Bronchial epithelial cell (primary cell): ENCODE data around the gene PTPRC. TPM values are rescaled to one million over a fixed set of nuclear protein-coding genes. Genes with fewer than 3 reads are reported as not detected.
A peak's percentile ranks its signal among the peaks of the same experiment; 100 is the strongest.

Source experiments
- DNase-seq: peaks from one replicate; pipeline ENCODE4 v3.0.0-alpha.2; 2010; ENCODE audit warnings: low read depth
- FAIRE-seq: peaks from 2 replicates; lab custom pipeline; 2011; peaks lifted over from hg19 to GRCh38; lab: Jason Lieb, UNC
- H3K27me3 ChIP-seq: 2 replicates; pipeline ENCODE4 v1.5.1; 2011; ENCODE audit warnings: low read length; ENCODE audit not compliant: control insufficient read depth, insufficient read depth
- H3K36me3 ChIP-seq: 2 replicates; pipeline ENCODE4 v1.5.1; 2011; ENCODE audit warnings: low read length; ENCODE audit not compliant: control insufficient read depth, insufficient read depth
- H3K4me3 ChIP-seq: 2 replicates; pipeline ENCODE4 v1.5.1; 2011; ENCODE audit warnings: mild to moderate bottlenecking, low read depth, low read length, control low read depth
- total RNA-seq: library from RNA; depleted of rRNA; stranded (reverse); fragments of >200 nt; gene quantifications from 2 replicates; pipeline ENCODE4 v1.2.1, GENCODE V29; 2014
- TF ChIP-seq, protein P1 (sequence below): IDR thresholded peaks from 2 replicates; pipeline ENCODE4 v1.5.1; 2011; ENCODE audit warnings: mild to moderate bottlenecking, moderate library complexity, low read length, control low read depth, inconsistent platforms; ENCODE audit not compliant: insufficient read depth, severe bottlenecking

The PTPRC gene
- total RNA-seq, 1 donor from 2014 or later, result not detected

DNA sequence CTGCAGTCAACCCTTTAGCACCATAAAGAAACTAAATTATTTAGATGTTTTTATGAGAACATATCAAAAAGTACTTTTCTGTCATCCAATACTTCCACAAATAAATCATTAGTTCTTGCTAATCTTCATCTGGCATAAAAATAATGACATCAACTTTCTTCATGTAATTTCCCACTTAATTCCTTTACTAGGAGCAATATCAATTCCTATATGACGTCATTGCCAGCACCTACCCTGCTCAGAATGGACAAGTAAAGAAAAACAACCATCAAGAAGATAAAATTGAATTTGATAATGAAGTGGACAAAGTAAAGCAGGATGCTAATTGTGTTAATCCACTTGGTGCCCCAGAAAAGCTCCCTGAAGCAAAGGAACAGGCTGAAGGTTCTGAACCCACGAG, 116.9 kb downstream of the PTPRC start:
- TF ChIP-seq, protein P1, sequence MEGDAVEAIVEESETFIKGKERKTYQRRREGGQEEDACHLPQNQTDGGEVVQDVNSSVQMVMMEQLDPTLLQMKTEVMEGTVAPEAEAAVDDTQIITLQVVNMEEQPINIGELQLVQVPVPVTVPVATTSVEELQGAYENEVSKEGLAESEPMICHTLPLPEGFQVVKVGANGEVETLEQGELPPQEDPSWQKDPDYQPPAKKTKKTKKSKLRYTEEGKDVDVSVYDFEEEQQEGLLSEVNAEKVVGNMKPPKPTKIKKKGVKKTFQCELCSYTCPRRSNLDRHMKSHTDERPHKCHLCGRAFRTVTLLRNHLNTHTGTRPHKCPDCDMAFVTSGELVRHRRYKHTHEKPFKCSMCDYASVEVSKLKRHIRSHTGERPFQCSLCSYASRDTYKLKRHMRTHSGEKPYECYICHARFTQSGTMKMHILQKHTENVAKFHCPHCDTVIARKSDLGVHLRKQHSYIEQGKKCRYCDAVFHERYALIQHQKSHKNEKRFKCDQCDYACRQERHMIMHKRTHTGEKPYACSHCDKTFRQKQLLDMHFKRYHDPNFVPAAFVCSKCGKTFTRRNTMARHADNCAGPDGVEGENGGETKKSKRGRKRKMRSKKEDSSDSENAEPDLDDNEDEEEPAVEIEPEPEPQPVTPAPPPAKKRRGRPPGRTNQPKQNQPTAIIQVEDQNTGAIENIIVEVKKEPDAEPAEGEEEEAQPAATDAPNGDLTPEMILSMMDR, result no peak
- FAIRE-seq (no peak), DNase-seq (no peak)
- Histone ChIP-seq H3K36me3 (no peaks in the 10 kb centered on the region), H3K4me3 (no peak overlapping the region), H3K27me3 (no peaks in the 10 kb centered on the region)

- DNase-seq, result peak; percentile 36
Measured at GRCh38 chr1:198756470-198756869, 117.6 kb downstream of the PTPRC start.

GRCh38 chr1:198761859-198762616, 123.2 kb downstream of the PTPRC start:
- no peak for DNase-seq
- FAIRE-seq, result no peak
- Histone ChIP-seq H3K36me3 (no peaks in the 10 kb centered on the region), H3K4me3 (no peak overlapping the region), H3K27me3 (no peaks in the 10 kb centered on the region)
- TF ChIP-seq, protein P1, result no peak

More at GRCh38 chr1:198756470-198756869, 117.6 kb downstream of the PTPRC start:
- FAIRE-seq, result no peak
- TF ChIP-seq, protein P1, result no peak
- Histone ChIP-seq H3K27me3 (no peaks in the 10 kb centered on the region), H3K4me3 (no peak overlapping the region), H3K36me3 (no peaks in the 10 kb centered on the region)

GRCh38 chr1:198763298-198763714, 124.5 kb downstream of the PTPRC start:
- no peak for DNase-seq
- no peak for FAIRE-seq
- TF ChIP-seq, protein P1, result no peak

GRCh38 chr1:198764748-198765147, 125.9 kb downstream of the PTPRC start:
- Histone ChIP-seq H3K36me3 (no peaks in the 10 kb centered on the region), H3K27me3 (no peaks in the 10 kb centered on the region), H3K4me3 (no peak overlapping the region)
- no peak for DNase-seq
- TF ChIP-seq, protein P1, result no peak
- FAIRE-seq, result no peak

More at GRCh38 chr1:198763298-198763714, 124.5 kb downstream of the PTPRC start:
- Histone ChIP-seq H3K27me3 (no peaks in the 10 kb centered on the region), H3K36me3 (no peaks in the 10 kb centered on the region), H3K4me3 (no peak overlapping the region)

- TF ChIP-seq, protein P1, result no peak
- no peaks in the 10 kb centered on the region for H3K27me3 ChIP-seq
- FAIRE-seq (no peak), DNase-seq (no peak)
- no peak overlapping the region for H3K4me3 ChIP-seq
- H3K36me3 ChIP-seq, result no peaks in the 10 kb centered on the region
Measured at GRCh38 chr1:198765416-198765815, 126.6 kb downstream of the PTPRC start.
